Left lung (tissue), 10 donors: ENCODE measurements around the gene MR1. TPM values are rescaled to one million over a fixed set of nuclear protein-coding genes. Genes with fewer than 3 reads are reported as not detected.
A peak's percentile ranks its signal among the peaks of the same experiment; 100 is the strongest.

Source experiments
- ATAC-seq: fragments of 200-7000 bp; cut with Tn5 transposase; one replicate; pipeline ENCODE4 v1.9.1; 2020; ENCODE audit warnings: moderate library complexity
- DNase-seq, 4 donors: peaks; one replicate each; pipeline ENCODE4 v3.0.0-alpha.2; 2013 to 2020
- H3K27ac ChIP-seq, 2 donors: fragments of 200-600 bp; sonication (generic) in 1 of 2; one replicate each; pipeline versions ENCODE4 v1.5.0 to v1.8.0; 2020 to 2021
- H3K27me3 ChIP-seq, 2 donors: fragments of 200-600 bp; sonication (generic) in 1 of 2; one replicate each; pipeline versions ENCODE4 v1.5.0 to v1.8.0; 2020 to 2021
- H3K36me3 ChIP-seq, 2 donors: fragments of 200-600 bp; sonication (generic) in 1 of 2; one replicate each; pipeline versions ENCODE4 v1.5.0 to v1.8.0; 2020 to 2021
- H3K4me1 ChIP-seq, 2 donors: fragments of 200-600 bp; one replicate each; pipeline ENCODE4 v1.8.0; 2021
- H3K4me3 ChIP-seq, 2 donors: fragments of 200-600 bp; sonication (generic) in 1 of 2; one replicate each; pipeline versions ENCODE4 v1.5.0 to v1.8.0; 2020 to 2021; ENCODE audit warnings: mild to moderate bottlenecking in 1 of 2
- H3K9me3 ChIP-seq, 2 donors: fragments of 200-600 bp; sonication (generic) in 1 of 2; one replicate each; pipeline versions ENCODE4 v1.5.0 to v1.8.0; 2020 to 2021
- intact Hi-C, 2 donors: fragments of 100-400 bp; cut with DNase I; formaldehyde crosslinking; loops; one replicate each; pipeline versions ENCODE4 v1.11.2 to v1.14.2; 2022
- polyA plus RNA-seq, 6 donors: library from polyadenylated mRNA; unstranded; fragments of 120-200 nt; gene quantifications; one replicate each; pipeline ENCODE4 v1.2.1, GENCODE V29; 2013; ENCODE audit not compliant: insufficient read length in 6 of 6
- total RNA-seq, 2 donors: library from RNA; stranded (reverse); fragmentation: NEBNext Ultra II Directional; extraction: Animal tissue kit (Norgen Biotek cat#: 25700); gene quantifications; one replicate each; pipeline ENCODE4 v1.2.1, GENCODE V29; 2021
- TF ChIP-seq, protein P1 (sequence below), 2 donors: fragments of 200-600 bp; sonication (generic) in 1 of 2; IDR thresholded peaks; one replicate each; pipeline versions ENCODE4 v1.5.0 to v1.8.0; 2021; ENCODE audit warnings: antibody characterized with exemption in 2 of 2
- donor health status: DM: no; HTN: yes; CAD: no.
- donor health status: DM: no; HTN: no; CAD: no.

The MR1 gene
- total and polyA plus RNA-seq, 8 donors = 6.1 to 45.7 (median 7.2) TPM

GRCh38 chr1:181106022-181106312 is 72.2 kb downstream of the MR1 start:
- Histone ChIP-seq H3K4me1 (peaks cover 14 to 55% of the 10 kb centered on the region in 2 donors), H3K9me3 (no peaks in the 10 kb centered on the region), H3K27ac (peak overlapping the region; percentile 44 to 93), H3K36me3 (no peaks in the 10 kb centered on the region), H3K27me3 (peaks cover 0 to 11% of the 10 kb centered on the region in 2 donors), H3K4me3 (peak overlapping the region in 1 of 2 donors; percentile 67)
- ATAC-seq (no peak), DNase-seq (no peak)
- intact Hi-C loops = no loop called here
- TF ChIP-seq, protein P1, sequence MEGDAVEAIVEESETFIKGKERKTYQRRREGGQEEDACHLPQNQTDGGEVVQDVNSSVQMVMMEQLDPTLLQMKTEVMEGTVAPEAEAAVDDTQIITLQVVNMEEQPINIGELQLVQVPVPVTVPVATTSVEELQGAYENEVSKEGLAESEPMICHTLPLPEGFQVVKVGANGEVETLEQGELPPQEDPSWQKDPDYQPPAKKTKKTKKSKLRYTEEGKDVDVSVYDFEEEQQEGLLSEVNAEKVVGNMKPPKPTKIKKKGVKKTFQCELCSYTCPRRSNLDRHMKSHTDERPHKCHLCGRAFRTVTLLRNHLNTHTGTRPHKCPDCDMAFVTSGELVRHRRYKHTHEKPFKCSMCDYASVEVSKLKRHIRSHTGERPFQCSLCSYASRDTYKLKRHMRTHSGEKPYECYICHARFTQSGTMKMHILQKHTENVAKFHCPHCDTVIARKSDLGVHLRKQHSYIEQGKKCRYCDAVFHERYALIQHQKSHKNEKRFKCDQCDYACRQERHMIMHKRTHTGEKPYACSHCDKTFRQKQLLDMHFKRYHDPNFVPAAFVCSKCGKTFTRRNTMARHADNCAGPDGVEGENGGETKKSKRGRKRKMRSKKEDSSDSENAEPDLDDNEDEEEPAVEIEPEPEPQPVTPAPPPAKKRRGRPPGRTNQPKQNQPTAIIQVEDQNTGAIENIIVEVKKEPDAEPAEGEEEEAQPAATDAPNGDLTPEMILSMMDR (IDR thresholded peaks at IDR 0.05) = no peak

GRCh38 chr1:181106479-181106878 is 72.7 kb downstream of the MR1 start:
- ATAC-seq = no peak
- intact Hi-C loops = no loop called here
- Histone ChIP-seq H3K27me3 (peaks cover 0 to 11% of the 10 kb centered on the region in 2 donors), H3K27ac (peak overlapping the region in 1 of 2 donors; percentile 93), H3K36me3 (no peaks in the 10 kb centered on the region), H3K9me3 (no peaks in the 10 kb centered on the region), H3K4me1 (peaks cover 14 to 53% of the 10 kb centered on the region in 2 donors), H3K4me3 (no peak overlapping the region)
- TF ChIP-seq, protein P1 (IDR thresholded peaks at IDR 0.05) = no peak
- DNase-seq = no peak

GRCh38 chr1:181107711-181108110 is 73.9 kb downstream of the MR1 start:
- TF ChIP-seq, protein P1 (IDR thresholded peaks at IDR 0.05) = no peak
- intact Hi-C loops = no loop called here
- ATAC-seq (no peak), DNase-seq (no peak)
- Histone ChIP-seq H3K9me3 (no peaks in the 10 kb centered on the region), H3K4me1 (peaks cover 16 to 54% of the 10 kb centered on the region in 2 donors), H3K27me3 (peaks cover 0 to 11% of the 10 kb centered on the region in 2 donors), H3K27ac (peak overlapping the region in 1 of 2 donors; percentile 93), H3K4me3 (no peak overlapping the region), H3K36me3 (no peaks in the 10 kb centered on the region)

DNA sequence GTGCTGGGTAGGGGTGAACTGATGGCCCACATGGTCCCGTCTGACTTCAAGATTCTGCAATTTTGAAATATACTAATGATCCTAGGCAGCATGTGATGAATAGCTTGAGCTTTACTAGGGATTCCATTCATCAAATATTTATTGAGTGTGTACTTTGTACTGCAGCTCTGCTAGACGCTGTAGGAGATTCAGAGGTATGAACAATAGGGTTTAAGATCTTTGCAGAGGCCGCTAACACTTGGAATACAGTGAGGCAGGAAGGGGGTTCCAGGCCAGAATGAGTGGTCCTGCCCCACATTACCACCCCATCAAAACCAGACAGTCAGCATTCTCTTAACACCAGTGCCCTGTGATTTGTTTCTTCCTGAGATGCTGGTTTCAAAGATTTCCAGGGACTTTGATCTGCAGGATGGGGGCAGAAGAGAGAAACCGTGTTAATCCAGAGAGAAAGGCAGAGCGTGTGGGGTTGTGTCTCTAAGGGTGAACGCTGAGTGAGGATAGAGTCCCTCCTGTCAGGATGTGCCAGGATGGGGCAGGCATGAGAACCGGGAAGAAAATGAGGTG is 74.6 kb downstream of the MR1 start:
- H3K27ac ChIP-seq = no peak overlapping the region
- intact Hi-C loops = no loop called here
- no peak for DNase-seq
- peaks cover 22 to 54% of the 10 kb centered on the region in 2 donors for H3K4me1 ChIP-seq
- TF ChIP-seq, protein P1 (IDR thresholded peaks at IDR 0.05) = no peak
- ATAC-seq = no peak
- no peak overlapping the region for H3K4me3 ChIP-seq
- no peaks in the 10 kb centered on the region for H3K36me3 ChIP-seq
- H3K9me3 ChIP-seq = no peaks in the 10 kb centered on the region
- H3K27me3 ChIP-seq = peaks cover 0 to 11% of the 10 kb centered on the region in 2 donors

DNA sequence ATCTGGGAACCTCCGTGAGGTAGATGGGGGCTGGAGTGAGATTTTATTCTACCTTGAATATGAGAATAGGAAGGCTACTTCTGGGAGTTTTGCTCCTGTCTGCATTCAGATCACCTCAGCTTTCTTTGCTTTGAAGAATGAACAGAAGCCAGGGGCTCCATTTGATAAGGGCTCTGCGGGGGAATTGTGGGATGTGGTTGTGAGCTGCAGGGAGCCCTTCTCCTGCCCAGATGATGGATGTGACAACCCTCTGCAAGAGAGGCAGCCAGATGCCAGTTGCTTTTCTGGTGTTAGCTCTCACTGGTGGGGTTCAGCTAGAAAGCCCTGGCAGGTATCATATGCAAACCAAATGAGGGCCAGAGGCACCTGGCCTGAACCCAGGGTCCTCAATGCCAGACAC is 76.2 kb downstream of the MR1 start:
- H3K27me3 ChIP-seq = peaks cover 0 to 11% of the 10 kb centered on the region in 2 donors
- TF ChIP-seq, protein P1 (IDR thresholded peaks at IDR 0.05) = no peak
- no peaks in the 10 kb centered on the region for H3K36me3 ChIP-seq
- no peaks in the 10 kb centered on the region for H3K9me3 ChIP-seq
- peaks cover 13 to 44% of the 10 kb centered on the region in 2 donors for H3K4me1 ChIP-seq
- DNase-seq (no peak), ATAC-seq (no peak)
- no peak overlapping the region for H3K4me3 ChIP-seq
- no peak overlapping the region for H3K27ac ChIP-seq
- intact Hi-C loops = no loop called here

Other genes starting within 250 kb of the MR1 start
- gene KIAA1614, start 121.1 kb upstream of the MR1 start, total RNA-seq = 1 to 10 TPM; 3.6 to 5.1 TPM
- 10 to 100 TPM in 4 of 6 donors, 1 to 10 TPM in 2; 6.2 to 13.4 (median 10.3) TPM for gene KIAA1614, start 121.1 kb upstream of the MR1 start, polyA plus RNA-seq
- 10 to 100 TPM; 29.5 to 30.9 TPM for gene STX6, start 11.1 kb upstream of the MR1 start, total RNA-seq
- 10 to 100 TPM; 31.1 to 36.4 (median 31.8) TPM for gene STX6, start 11.1 kb upstream of the MR1 start, polyA plus RNA-seq
- 10 to 100 TPM; 16.1 to 26.6 TPM for gene IER5, start 54.7 kb downstream of the MR1 start, total RNA-seq
- 10 to 100 TPM in 3 of 6 donors, 1 to 10 TPM in 3; 5.3 to 11.1 (median 10.1) TPM for gene IER5, start 54.7 kb downstream of the MR1 start, polyA plus RNA-seq